HUES6 (cell line): ENCODE measurements around the gene ARFGEF3.

Experiments used
- H3K27ac ChIP-seq: 2 replicates; pipeline ENCODE4 v1.7.0; 2013; ENCODE audit warnings: low read depth, mild to moderate bottlenecking, low read length, inconsistent platforms
- H3K27me3 ChIP-seq: 2 replicates; pipeline ENCODE4 v1.6.1; 2013; ENCODE audit warnings: low read length; ENCODE audit not compliant: control insufficient read depth, insufficient read depth
- H3K36me3 ChIP-seq: 2 replicates; pipeline ENCODE4 v1.6.1; 2013; ENCODE audit warnings: low read length; ENCODE audit not compliant: control insufficient read depth, insufficient read depth
- H3K4me1 ChIP-seq: 2 replicates; pipeline ENCODE4 v1.6.1; 2013; ENCODE audit warnings: low read length; ENCODE audit not compliant: control insufficient read depth, insufficient read depth
- H3K4me3 ChIP-seq: 2 replicates; pipeline ENCODE4 v1.5.1; 2013; ENCODE audit warnings: low read depth, low read length
- H3K9ac ChIP-seq: one replicate; pipeline ENCODE4 v1.6.1; 2013; ENCODE audit warnings: mild to moderate bottlenecking, low read length
- H3K9me3 ChIP-seq: 2 replicates; pipeline ENCODE4 v1.6.1; 2013; ENCODE audit warnings: low read depth, low read length; ENCODE audit not compliant: control insufficient read depth, insufficient read depth

ARFGEF3 gene

DNA sequence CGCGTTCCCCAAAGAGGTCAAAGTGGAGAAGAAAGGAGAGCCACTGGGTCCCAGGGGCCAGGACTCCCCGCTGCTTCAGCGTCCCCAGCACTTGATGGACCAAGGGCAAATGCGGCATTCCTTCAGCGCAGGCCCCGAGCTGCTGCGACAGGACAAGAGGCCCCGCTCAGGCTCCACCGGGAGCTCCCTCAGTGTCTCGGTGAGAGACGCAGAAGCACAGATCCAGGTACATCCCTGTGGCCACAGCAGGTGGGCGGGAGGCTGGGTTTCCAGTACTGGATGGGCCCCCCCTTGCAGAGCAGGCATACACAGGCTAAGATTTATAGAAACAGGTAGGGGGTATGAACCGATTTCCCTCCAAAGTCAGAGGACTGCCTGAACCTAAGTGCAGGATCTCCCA, 173.2 kb downstream of the ARFGEF3 start:
- Histone ChIP-seq H3K27me3 (no peaks in the 10 kb centered on the region), H3K4me3 (no peak overlapping the region), H3K9me3 (no peaks in the 10 kb centered on the region), H3K9ac (no peak overlapping the region), H3K4me1 (peaks cover 41% of the 10 kb centered on the region), H3K36me3 (peaks cover 5% of the 10 kb centered on the region; the same call in 1 of the 2 replicates), H3K27ac (no peak overlapping the region)

DNA sequence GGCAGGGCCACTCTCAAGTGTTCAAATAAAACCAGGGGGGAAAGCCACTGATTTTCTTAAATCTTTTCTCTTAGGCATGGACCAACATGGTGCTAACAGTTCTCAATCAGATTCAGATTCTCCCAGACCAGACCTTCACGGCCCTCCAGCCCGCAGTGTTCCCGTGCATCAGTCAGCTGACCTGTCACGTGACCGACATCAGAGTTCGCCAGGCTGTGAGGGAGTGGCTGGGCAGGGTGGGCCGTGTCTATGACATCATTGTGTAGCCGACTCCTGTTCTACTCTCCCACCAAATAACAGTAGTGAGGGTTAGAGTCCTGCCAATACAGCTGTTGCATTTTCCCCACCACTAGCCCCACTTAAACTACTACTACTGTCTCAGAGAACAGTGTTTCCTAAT, 174.5 kb downstream of the ARFGEF3 start:
- H3K4me3 ChIP-seq, result no peak overlapping the region
- H3K36me3 ChIP-seq, result peaks cover 5% of the 10 kb centered on the region; the same call in 1 of the 2 replicates
- H3K9me3 ChIP-seq, result no peaks in the 10 kb centered on the region

DNA sequence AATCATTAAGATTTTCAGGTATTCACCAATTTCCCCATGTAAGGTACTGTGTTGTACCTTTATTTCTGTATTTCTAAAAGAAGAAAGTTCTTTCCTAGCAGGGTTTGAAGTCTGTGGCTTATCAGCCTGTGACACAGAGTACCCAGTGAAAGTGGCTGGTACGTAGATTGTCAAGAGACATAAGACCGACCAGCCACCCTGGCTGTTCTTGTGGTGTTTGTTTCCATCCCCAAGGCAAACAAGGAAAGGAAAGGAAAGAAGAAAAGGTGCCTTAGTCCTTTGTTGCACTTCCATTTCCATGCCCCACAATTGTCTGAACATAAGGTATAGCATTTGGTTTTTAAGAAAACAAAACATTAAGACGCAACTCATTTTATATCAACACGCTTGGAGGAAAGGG, 175.3 kb downstream of the ARFGEF3 start:
- Histone ChIP-seq H3K4me3 (no peak overlapping the region), H3K9ac (no peak overlapping the region), H3K9me3 (no peaks in the 10 kb centered on the region), H3K36me3 (peaks cover 5% of the 10 kb centered on the region; the same call in 1 of the 2 replicates), H3K4me1 (peaks cover 22% of the 10 kb centered on the region), H3K27me3 (no peaks in the 10 kb centered on the region), H3K27ac (no peak overlapping the region)

More for the DNA sequence above, 174.5 kb downstream of the ARFGEF3 start:
- Histone ChIP-seq H3K27me3 (no peaks in the 10 kb centered on the region), H3K9ac (no peak overlapping the region), H3K4me1 (peaks cover 29% of the 10 kb centered on the region), H3K27ac (no peak overlapping the region)

DNA sequence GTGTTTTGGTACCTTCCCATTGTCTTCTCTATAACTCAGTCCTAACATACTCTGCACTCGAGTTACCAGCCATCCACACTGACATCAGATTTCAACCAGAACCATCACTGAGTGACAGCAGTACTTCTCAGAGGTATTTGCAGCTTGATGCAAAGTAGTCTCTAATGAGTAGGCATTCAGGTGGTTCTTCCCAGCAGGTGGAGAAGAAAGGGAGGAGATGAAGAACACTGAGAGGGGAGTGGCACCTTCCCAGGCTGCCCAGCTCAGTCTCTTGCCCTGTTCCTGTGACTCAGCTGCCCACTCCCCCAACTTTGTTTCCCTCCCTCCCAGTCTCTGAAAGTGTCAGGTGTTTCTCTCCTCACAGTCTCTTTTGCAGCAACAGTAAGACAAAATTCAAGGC, 177.3 kb downstream of the ARFGEF3 start:
- H3K27me3 ChIP-seq, result no peaks in the 10 kb centered on the region
- H3K4me3 ChIP-seq, result no peak overlapping the region
- peaks cover 5% of the 10 kb centered on the region; the same call in 1 of the 2 replicates for H3K36me3 ChIP-seq
- no peak overlapping the region for H3K9ac ChIP-seq
- H3K4me1 ChIP-seq, result peaks cover 10% of the 10 kb centered on the region
- H3K9me3 ChIP-seq, result no peaks in the 10 kb centered on the region
- no peak overlapping the region for H3K27ac ChIP-seq

DNA sequence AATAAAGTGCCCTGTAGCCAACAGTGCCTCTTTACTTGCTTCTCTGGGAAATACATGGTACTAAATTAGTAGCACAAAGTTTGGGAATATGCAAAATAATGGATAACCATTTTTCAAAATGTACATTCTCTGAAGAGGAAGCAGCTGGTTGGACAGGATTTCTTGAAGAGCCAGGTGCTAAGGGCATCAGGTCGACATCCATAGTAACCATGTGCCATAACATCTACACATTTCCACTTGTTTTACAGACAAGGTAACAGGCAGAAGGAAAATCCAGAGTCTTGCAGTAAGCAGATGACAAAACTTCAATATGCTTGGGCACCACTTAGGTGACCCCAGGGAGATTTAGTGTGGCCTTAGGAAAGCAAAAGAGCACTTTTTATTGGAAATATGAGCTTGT, 179.4 kb downstream of the ARFGEF3 start:
- Histone ChIP-seq H3K9me3 (no peaks in the 10 kb centered on the region), H3K9ac (no peak overlapping the region), H3K27ac (no peak overlapping the region), H3K4me1 (peaks cover 18% of the 10 kb centered on the region), H3K4me3 (no peak overlapping the region), H3K27me3 (no peaks in the 10 kb centered on the region), H3K36me3 (no peaks in the 10 kb centered on the region)

DNA sequence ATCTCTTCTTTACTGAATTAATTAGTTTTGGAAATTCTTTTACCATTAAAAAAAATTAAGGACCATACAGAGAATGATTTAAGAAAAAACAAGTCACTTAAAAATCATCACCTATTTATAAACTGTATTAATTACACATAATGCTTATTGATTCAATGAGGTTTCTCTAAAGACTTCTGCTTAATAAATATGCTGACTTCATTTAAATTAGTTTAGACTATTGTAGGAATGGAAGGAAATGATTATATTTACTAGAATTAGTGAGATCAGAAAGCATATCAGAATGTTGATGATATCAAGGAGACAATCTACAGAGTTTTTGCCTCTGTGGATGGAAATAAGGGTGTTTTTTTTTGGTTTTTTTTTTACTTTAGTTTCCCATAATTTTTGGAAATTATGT, 181.4 kb downstream of the ARFGEF3 start:
- H3K36me3 ChIP-seq, result no peaks in the 10 kb centered on the region
- no peak overlapping the region for H3K27ac ChIP-seq
- H3K4me1 ChIP-seq, result peaks cover 30% of the 10 kb centered on the region
- H3K9me3 ChIP-seq, result no peaks in the 10 kb centered on the region
- no peak overlapping the region for H3K9ac ChIP-seq
- no peaks in the 10 kb centered on the region for H3K27me3 ChIP-seq
- H3K4me3 ChIP-seq, result no peak overlapping the region

DNA sequence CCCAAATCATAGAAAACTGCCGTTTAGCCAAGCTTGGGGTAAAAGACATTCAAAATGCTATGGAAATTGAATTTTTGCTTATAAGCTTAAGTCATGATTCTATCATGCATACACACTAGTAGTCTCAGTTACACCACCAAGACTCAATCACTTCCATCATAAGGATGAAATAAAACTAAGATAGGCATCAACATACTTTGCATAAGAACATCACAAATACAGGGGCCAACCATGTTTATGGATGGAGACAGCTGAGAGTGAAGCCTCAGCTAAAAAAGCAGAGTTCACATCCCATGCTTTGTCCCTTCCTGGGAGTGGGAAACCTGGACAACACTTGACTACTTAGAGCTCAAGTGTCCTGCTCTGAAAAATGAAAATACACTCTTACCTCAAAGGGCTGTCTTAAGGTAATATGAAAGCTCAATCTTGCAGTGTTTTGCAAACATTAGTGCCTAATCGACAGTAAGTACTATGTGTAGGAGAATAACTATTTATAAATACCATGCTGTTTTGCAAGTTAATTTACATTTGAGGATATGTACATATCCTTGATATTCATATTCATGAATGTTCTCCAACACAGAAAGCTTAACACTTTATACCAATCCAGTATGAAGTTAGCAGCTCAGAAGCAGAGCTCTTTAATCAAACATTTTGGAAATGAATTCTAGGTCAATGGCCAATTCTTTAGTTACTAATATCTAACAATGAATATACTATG, 184.0 kb downstream of the ARFGEF3 start:
- Histone ChIP-seq H3K36me3 (no peaks in the 10 kb centered on the region), H3K27me3 (no peaks in the 10 kb centered on the region), H3K9me3 (no peaks in the 10 kb centered on the region), H3K4me3 (no peak overlapping the region), H3K27ac (no peak overlapping the region), H3K4me1 (peaks cover 35% of the 10 kb centered on the region), H3K9ac (no peak overlapping the region)

DNA sequence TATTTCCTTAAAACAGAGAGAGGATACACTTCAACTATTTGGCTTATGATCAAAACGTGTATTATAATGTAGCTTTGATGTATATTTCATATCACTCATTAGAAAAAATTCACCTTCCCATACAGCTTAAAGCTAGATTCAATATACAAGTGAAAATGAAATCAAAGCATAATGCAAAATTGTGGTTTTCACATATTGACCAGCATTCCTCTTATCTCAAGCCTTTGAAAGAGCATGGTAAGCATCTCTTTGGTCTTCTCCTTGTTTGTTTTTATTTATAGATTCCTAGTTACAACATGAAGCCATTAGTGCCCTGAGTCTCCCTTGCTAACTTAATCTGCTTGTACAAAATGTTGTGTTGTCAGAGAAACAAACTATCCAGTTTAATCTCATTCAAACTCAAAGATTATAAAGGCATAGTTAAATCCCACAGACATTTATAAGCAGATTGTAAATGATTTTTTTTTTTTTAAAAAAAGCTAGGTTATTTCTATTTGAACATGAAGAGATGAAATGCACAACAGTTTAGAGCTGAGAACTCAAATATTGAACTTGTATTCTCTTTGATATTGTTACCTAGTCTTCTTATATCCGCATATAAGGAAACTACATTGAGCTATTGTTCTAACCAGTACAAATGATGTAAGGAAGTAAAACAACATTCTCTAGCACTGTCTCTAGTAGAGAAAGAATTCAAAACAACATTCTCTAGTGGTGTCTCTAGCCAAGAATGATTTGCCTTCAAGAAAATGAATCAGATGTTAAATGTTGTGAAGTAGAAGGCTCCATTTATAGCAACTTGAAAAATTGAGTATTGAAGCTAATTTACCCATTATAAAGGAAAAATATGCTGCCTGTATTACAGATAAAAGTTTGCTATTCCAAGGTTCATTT, 184.8 kb downstream of the ARFGEF3 start:
- H3K27me3 ChIP-seq, result no peaks in the 10 kb centered on the region
- H3K4me1 ChIP-seq, result peaks cover 35% of the 10 kb centered on the region
- H3K27ac ChIP-seq, result no peak overlapping the region
- H3K36me3 ChIP-seq, result no peaks in the 10 kb centered on the region
- H3K4me3 ChIP-seq, result no peak overlapping the region
- H3K9me3 ChIP-seq, result no peaks in the 10 kb centered on the region
- H3K9ac ChIP-seq, result no peak overlapping the region

DNA sequence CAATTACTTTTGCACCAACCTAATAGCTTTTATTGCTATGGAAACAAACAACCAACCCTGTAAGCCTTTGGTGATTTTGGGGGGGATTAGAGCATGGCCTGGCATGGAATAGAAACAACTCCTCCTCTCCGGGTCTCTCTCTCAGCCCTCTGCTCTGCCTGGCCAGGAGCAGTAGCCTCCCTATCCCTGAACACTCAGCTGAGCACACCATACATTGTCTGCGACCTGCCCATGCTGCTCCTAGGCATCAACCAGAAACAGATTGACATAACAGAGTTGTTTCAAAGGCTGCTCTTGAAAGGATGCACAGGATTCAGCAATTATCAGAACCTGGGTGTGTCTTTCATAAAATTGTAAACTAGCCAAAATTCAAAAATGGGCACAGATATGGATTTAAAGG, 186.1 kb downstream of the ARFGEF3 start:
- H3K4me3 ChIP-seq, result no peak overlapping the region

DNA sequence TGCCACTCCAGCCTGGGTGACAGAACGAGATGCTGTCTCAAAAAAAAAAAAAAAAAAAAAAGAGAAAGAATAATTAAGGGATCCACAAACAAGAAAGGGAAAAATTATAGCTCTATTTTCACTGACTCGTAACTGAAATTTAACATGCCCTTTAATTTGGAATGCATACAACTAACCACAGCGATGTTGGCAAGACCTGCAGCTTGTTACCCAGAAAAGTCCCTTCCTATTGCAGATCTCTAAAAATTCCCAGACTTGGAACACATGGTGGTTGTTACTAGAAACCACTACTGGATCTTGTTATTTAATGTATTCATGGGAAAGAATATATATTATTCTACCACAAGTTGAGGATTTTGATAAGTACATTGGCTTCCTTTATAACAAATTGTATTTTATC, 188.2 kb downstream of the ARFGEF3 start:
- H3K36me3 ChIP-seq, result no peaks in the 10 kb centered on the region

More for the DNA sequence above, 186.1 kb downstream of the ARFGEF3 start:
- Histone ChIP-seq H3K4me1 (peaks cover 35% of the 10 kb centered on the region), H3K36me3 (no peaks in the 10 kb centered on the region), H3K9me3 (no peaks in the 10 kb centered on the region), H3K27me3 (no peaks in the 10 kb centered on the region), H3K9ac (no peak overlapping the region), H3K27ac (no peak overlapping the region)

DNA sequence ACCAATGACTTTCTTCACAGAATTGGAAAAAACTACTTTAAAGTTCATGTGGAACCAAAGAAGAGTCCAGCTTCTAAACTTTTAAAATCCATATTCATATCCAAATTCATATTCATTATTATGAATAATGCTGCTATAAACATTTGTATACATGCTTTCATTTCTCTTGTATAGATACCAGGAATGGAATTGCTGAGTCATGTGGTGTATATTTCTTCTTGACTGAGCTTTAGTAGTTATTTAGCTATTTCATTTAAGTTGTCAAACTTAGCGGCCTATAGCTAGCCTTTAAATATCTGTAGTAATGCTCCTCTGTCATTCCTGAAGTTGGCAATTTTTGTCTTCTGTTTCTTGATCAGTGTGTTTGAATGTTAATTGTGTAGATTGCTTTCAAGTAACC, 196.2 kb downstream of the ARFGEF3 start:
- no peaks in the 10 kb centered on the region for H3K4me1 ChIP-seq
- no peak overlapping the region for H3K4me3 ChIP-seq
- no peaks in the 10 kb centered on the region for H3K36me3 ChIP-seq
- H3K27me3 ChIP-seq, result no peaks in the 10 kb centered on the region
- H3K27ac ChIP-seq, result no peak overlapping the region
- H3K9me3 ChIP-seq, result no peaks in the 10 kb centered on the region
- H3K9ac ChIP-seq, result no peak overlapping the region

More for the DNA sequence above, 188.2 kb downstream of the ARFGEF3 start:
- Histone ChIP-seq H3K9ac (no peak overlapping the region), H3K9me3 (no peaks in the 10 kb centered on the region), H3K27me3 (no peaks in the 10 kb centered on the region), H3K4me3 (no peak overlapping the region), H3K4me1 (peaks cover 35% of the 10 kb centered on the region), H3K27ac (no peak overlapping the region)
